GM19351 (cell line): ENCODE measurements around the gene NOS1AP.
A peak's percentile ranks its signal among the peaks of the same experiment; 100 is the strongest.

Source experiments
- ATAC-seq: cut with Tn5 transposase; IDR thresholded peaks from one replicate; pipeline ENCODE4 v1.9.1; 2021; ENCODE audit warnings: mild to moderate bottlenecking, moderate library complexity; ENCODE audit not compliant: unreplicated experiment

The NOS1AP gene

GRCh38 chr1:162359523-162360236, 290.2 kb downstream of the NOS1AP start:
- no peak for ATAC-seq

DNA sequence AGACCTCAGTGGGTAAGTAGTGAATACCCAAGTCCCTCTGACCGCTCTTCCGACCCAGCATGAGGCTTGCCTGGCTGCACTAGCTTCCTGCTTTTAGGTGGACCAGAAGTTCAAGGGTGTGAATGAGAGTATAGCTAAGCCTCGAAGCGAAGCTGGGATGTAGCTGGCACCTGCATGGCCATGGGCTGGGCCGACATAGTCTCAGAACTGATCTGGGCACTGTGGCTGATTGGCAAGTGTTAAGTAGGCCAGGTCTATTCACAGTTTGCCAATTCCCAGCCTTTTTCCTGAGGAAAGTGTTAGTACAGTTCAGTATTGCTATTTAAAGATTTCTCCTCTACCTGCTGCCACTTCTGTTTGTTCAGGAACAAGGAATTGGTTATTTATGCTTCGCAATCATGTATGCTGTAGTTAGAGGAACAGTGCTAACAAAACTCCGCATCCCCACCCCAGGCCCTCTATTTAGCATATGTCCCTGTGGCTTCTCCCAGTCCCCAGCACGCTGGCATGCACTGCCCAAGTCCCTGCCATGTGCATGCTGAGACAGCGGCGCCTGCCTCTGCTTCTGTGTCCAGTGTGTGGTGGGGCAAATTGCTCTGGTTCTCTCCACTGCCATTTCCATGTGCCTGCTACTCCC, 290.9 kb downstream of the NOS1AP start:
- no peak for ATAC-seq

- no peak for ATAC-seq
These were observed 291.4 kb downstream of the NOS1AP start for GRCh38 chr1:162360874-162361260.

DNA sequence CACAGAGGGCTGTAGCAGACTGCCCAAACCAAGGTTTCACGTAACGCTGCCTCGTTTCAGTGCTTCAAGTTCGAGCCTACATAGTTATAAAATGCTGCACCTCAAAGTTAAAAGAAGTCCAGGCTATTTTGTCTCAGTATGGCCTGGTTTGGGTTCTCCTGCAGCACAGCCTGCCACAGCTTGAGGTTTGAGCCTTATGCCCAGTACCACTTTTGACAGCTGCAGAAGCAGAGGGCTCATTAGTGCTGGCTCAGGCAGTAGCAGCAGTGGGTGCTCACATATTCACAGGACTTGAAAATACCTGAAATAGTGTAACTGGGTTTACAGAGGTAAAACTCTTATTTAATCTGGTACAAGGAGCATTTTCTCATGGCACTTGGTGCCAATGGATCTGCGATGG, 291.9 kb downstream of the NOS1AP start:
- ATAC-seq = peak; percentile 34

GRCh38 chr1:162363823-162364222, 294.3 kb downstream of the NOS1AP start:
- ATAC-seq = no peak

DNA sequence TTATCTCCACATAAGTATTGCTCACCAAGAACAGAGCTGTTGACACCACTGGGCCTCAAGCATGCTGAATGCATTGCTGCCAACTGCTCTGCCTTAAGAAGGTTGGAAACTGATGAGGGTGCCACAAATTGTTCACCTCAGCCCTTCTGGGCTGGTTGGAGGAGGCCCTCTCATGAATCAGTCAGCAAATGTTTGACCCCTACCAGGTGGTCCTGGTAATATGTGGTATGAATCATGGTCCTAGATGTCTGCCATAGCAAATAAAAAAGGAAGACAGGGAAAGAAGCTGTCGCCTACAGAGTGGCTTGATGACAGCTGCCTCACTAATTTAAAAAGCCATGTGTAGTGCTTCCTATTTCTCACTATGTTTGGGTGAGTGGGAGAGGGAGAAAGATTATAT, 295.0 kb downstream of the NOS1AP start:
- no peak for ATAC-seq

GRCh38 chr1:162365284-162366020, 296.0 kb downstream of the NOS1AP start:
- ATAC-seq = no peak

GRCh38 chr1:162366149-162366548, 296.7 kb downstream of the NOS1AP start:
- ATAC-seq = no peak

DNA sequence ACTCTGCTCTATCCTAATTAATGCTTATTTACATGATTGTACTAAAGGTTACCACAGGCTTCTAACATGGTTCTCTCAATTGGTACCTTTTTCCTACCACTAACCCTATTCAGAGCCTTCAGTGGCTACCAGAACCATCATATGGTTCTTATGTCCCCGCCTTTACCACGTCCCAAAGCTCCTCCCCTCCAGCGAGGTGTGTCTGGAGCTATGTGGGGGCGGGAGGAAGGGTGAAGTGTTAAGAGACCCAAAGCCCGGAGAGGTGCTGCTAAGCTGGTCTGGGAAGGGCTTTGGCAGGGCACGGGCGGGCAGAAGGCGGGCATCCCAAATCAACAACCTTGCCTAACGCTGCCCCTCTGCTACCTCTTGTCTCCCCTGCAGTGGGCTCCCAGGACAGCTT, 297.2 kb downstream of the NOS1AP start:
- ATAC-seq = no peak

GRCh38 chr1:162367073-162367472, 297.6 kb downstream of the NOS1AP start:
- ATAC-seq = no peak

GRCh38 chr1:162367772-162368171, 298.3 kb downstream of the NOS1AP start:
- no peak for ATAC-seq

DNA sequence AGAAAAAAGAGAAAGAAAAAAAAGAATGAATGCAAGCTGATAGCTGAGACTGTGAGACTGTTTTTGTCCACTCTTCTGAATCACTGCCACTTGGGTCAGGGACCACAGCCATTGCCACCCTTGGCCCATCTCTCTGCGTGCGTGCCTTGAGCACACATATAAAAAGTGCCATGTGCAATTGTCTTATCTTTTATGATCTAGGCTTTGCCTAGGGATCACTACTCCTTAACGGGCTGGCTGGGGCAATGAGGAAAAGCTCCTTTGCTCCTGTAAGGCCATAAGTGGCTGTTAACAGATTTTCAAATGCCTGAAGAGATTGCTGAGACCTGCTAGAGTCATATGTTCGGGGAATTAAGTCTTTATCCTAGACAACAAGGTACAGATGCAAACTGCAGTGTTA, 299.0 kb downstream of the NOS1AP start:
- ATAC-seq = no peak

DNA sequence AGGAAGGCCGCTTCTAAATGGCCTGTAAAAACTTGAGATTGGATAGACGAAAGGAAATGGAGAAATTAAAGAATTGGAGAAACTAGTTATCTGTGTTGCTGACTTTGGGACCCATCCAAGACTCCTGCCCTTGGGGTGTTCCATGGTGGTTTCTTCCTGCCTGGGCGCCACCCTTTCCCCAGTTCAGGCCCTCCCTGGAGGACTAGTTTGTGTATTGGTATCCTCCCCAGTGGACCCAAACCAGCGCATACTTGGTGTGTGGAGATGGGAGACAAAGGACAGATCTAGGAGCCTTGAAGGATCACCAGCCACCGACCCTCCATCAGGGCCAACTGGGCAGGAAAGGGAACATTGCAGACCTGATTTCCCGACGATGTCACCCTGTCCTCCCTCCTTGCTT, 300.1 kb downstream of the NOS1AP start:
- no peak for ATAC-seq

GRCh38 chr1:162370161-162370560, 300.7 kb downstream of the NOS1AP start:
- no peak for ATAC-seq

DNA sequence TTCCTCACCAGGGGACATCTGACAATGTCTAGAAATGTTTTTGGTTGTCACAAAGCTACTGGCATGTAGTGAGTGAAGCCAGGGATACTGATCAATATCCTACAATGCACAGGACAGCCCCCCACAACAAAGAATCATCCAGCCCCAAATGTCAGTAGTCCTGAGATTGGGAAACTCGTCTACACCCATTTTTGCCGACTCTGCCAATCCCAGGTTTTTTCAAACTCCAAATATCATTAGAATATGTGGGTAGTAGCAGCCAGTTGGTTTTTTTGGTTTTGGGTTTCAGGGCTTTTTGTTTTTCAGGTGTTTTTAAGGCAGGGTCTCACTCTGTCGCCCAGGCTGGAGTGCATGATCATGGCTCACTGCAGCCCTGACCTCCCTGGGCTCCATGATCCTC, 301.2 kb downstream of the NOS1AP start:
- no peak for ATAC-seq

GRCh38 chr1:162371611-162372010, 302.1 kb downstream of the NOS1AP start:
- no peak for ATAC-seq

GRCh38 chr1:162372159-162373071, 302.9 kb downstream of the NOS1AP start:
- no peak for ATAC-seq

GRCh38 chr1:162373072-162373427, 303.6 kb downstream of the NOS1AP start:
- no peak for ATAC-seq

DNA sequence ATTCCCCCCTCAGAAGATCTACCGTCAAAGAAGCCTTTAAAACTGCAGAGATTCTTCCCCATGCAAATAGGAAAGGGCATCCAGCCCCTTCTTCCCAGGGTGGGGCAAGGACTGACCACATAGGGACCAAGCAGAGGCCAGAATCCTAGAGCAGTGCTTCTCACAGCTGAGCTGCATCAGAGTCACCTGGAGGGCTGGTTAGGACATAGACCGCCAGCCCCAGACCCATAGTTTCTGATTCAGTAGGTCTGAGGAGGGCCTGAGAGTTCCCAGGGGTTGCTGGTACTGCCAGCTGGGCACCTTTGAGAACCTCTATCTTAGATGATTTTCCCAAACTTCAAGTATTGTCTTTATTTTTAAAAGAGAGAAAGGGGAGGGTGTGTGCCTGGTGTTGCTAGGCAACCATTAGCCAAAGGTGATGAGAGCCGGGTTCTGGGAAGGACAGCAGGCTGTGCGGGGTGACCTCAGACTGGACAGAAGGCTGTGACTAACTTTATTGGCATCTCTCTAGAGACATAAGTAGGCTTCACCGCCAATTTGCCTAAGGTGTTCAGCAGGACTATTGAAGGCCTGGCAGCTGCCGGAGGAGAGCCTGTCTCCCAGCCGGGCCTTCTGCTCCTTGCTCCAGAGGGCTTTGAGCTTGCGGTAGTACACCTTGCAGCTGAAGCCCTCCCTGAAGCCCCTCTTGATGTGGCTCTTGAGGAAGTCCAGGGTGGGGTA, 304.2 kb downstream of the NOS1AP start:
- no peak for ATAC-seq

GRCh38 chr1:162374406-162374805, 304.9 kb downstream of the NOS1AP start:
- no peak for ATAC-seq
